HG03097 (cell line): ENCODE measurements around the gene PSMD9.
"Not testable (repeated sequence)": the region's sequence is repeated elsewhere in the genome, so short reads cannot be mapped to it uniquely, and the experiment has no call there.

Source experiments
- ATAC-seq: cut with Tn5 transposase; IDR thresholded peaks from one replicate; pipeline ENCODE4 v1.9.1; 2021; ENCODE audit not compliant: unreplicated experiment, low FRiP score

PSMD9 gene

GRCh38 chr12:121888478-121889273 lies at the start of gene PSMD9:
Gene PSMD9 (plus strand): TSS chr12:121888790. CDS start chr12:121888857, 67 bp downstream.
- peak; percentile 86 for ATAC-seq

- ATAC-seq = peak; percentile 95
Observed at GRCh38 chr12:121839106-121839992, 49.2 kb upstream of the PSMD9 start.

GRCh38 chr12:121839993-121840761 lies 48.4 kb upstream of the PSMD9 start:
- ATAC-seq = no peak

GRCh38 chr12:121843236-121843982 lies 45.2 kb upstream of the PSMD9 start:
- ATAC-seq = no peak

- no peak for ATAC-seq
Observed at GRCh38 chr12:121845701-121846100, 42.9 kb upstream of the PSMD9 start.

GRCh38 chr12:121849211-121849610 lies 39.4 kb upstream of the PSMD9 start:
- no peak for ATAC-seq

- no peak for ATAC-seq
Observed at GRCh38 chr12:121849665-121850064, 38.9 kb upstream of the PSMD9 start.

- ATAC-seq = not testable (repeated sequence)
Observed at GRCh38 chr12:121852392-121852791, 36.2 kb upstream of the PSMD9 start.

- no peak for ATAC-seq
Observed at GRCh38 chr12:121857322-121858246, 31.0 kb upstream of the PSMD9 start.

- no peak for ATAC-seq
Observed at GRCh38 chr12:121858318-121858661, 30.3 kb upstream of the PSMD9 start.

GRCh38 chr12:121858662-121859572 lies 29.7 kb upstream of the PSMD9 start, which contains the start of gene HPD:
Gene HPD (minus strand): TSS chr12:121858859. CDS start chr12:121858823, 36 bp downstream.
- no peak for ATAC-seq

GRCh38 chr12:121860257-121860656 lies 28.3 kb upstream of the PSMD9 start:
- ATAC-seq = no peak

- ATAC-seq = not testable (repeated sequence)
Observed at GRCh38 chr12:121860699-121861098, 27.9 kb upstream of the PSMD9 start.

GRCh38 chr12:121861636-121862254 lies 26.8 kb upstream of the PSMD9 start:
- ATAC-seq = no peak

- no peak for ATAC-seq
Observed at GRCh38 chr12:121866331-121866730, 22.3 kb upstream of the PSMD9 start.

GRCh38 chr12:121869229-121869628 lies 19.4 kb upstream of the PSMD9 start:
- not testable (repeated sequence) for ATAC-seq

- ATAC-seq = no peak
Observed at GRCh38 chr12:121871467-121871866, 17.1 kb upstream of the PSMD9 start.
